GM21737 (cell line): Measurements from ENCODE around the gene ZFYVE1.

Experiments used
- ATAC-seq: cut with Tn5 transposase; IDR thresholded peaks from one replicate; pipeline ENCODE4 v1.9.1; 2021; ENCODE audit warnings: mild to moderate bottlenecking, moderate library complexity; ENCODE audit not compliant: unreplicated experiment

ZFYVE1 gene

GRCh38 chr14:72925815-72926291, 101.1 kb downstream of the ZFYVE1 start:
- peak; percentile 7 for ATAC-seq

GRCh38 chr14:72925171-72925759, 101.6 kb downstream of the ZFYVE1 start:
- no peak for ATAC-seq

GRCh38 chr14:72924337-72924736, 102.6 kb downstream of the ZFYVE1 start:
- ATAC-seq: no peak

- ATAC-seq: no peak
Measured at GRCh38 chr14:72921396-72921795, 105.5 kb downstream of the ZFYVE1 start.

- no peak for ATAC-seq
Measured at GRCh38 chr14:72920008-72920407, 106.9 kb downstream of the ZFYVE1 start.
